Glutamatergic neuron (in vitro differentiated cells): ENCODE measurements around the gene OGFOD1. TPM values are rescaled to one million over a fixed set of nuclear protein-coding genes. Genes with fewer than 3 reads are reported as not detected.

ENCODE experiments used
- DNase-seq: peaks from one replicate; pipeline ENCODE4 v3.0.0; 2022
- H3K27ac Mint-ChIP-seq: one replicate; pipeline ENCODE4 v1.8.0; 2020; ENCODE audit warnings: mild to moderate bottlenecking, mixed read lengths, inconsistent platforms; ENCODE audit not compliant: unreplicated experiment
- H3K27me3 Mint-ChIP-seq: one replicate; pipeline ENCODE4 v1.8.0; 2020; ENCODE audit warnings: mild to moderate bottlenecking, moderate library complexity, mixed read lengths, inconsistent platforms; ENCODE audit not compliant: unreplicated experiment
- H3K36me3 Mint-ChIP-seq: one replicate; pipeline ENCODE4 v1.8.0; 2020; ENCODE audit warnings: mild to moderate bottlenecking, mixed read lengths, inconsistent platforms; ENCODE audit not compliant: unreplicated experiment
- H3K4me1 Mint-ChIP-seq: one replicate; pipeline ENCODE4 v1.8.0; 2020; ENCODE audit warnings: mild to moderate bottlenecking, low read depth, mixed read lengths, inconsistent platforms; ENCODE audit not compliant: unreplicated experiment
- H3K4me3 Mint-ChIP-seq: one replicate; pipeline ENCODE4 v1.8.0; 2020; ENCODE audit warnings: mild to moderate bottlenecking, mixed read lengths, inconsistent platforms; ENCODE audit not compliant: unreplicated experiment
- H3K9me3 Mint-ChIP-seq: one replicate; pipeline ENCODE4 v1.8.0; 2020; ENCODE audit warnings: mild to moderate bottlenecking, moderate library complexity, mixed read lengths, inconsistent platforms; ENCODE audit not compliant: unreplicated experiment
- CTCF ChIP-seq: fragments of 200-600 bp; sonication (generic); IDR thresholded peaks from one replicate; pipeline ENCODE4 v1.5.0; 2021; ENCODE audit not compliant: partially characterized antibody, unreplicated experiment
- total RNA-seq: library from RNA; stranded (reverse); fragmentation: NEBNext Ultra II Directional; extraction: Animal tissue kit (Norgen Biotek cat#: 25700); gene quantifications from one replicate; pipeline ENCODE4 v1.2.1, GENCODE V29; 2021; ENCODE audit not compliant: unreplicated experiment

The OGFOD1 gene
- total RNA-seq, 1 donor from 2014 or later: 45.6 TPM

GRCh38 chr16:56477096-56477878 is 25.9 kb downstream of the OGFOD1 start:
- H3K4me1 Mint-ChIP-seq: peaks cover 2% of the 10 kb centered on the region
- peaks cover 3% of the 10 kb centered on the region for H3K27me3 Mint-ChIP-seq
- no peaks in the 10 kb centered on the region for H3K9me3 Mint-ChIP-seq
- H3K27ac Mint-ChIP-seq: no peak overlapping the region
- DNase-seq: no peak
- no peaks in the 10 kb centered on the region for H3K36me3 Mint-ChIP-seq
- no peak overlapping the region for H3K4me3 Mint-ChIP-seq
- TF ChIP-seq CTCF: no peak

GRCh38 chr16:56478281-56479049 is 27.1 kb downstream of the OGFOD1 start:
- Mint-ChIP-seq H3K27me3 (peaks cover 3% of the 10 kb centered on the region), H3K36me3 (no peaks in the 10 kb centered on the region), H3K4me3 (no peak overlapping the region), H3K4me1 (peaks cover 2% of the 10 kb centered on the region), H3K27ac (no peak overlapping the region), H3K9me3 (no peaks in the 10 kb centered on the region)
- DNase-seq: no peak
- no peak for TF ChIP-seq CTCF

- no peaks in the 10 kb centered on the region for H3K36me3 Mint-ChIP-seq
- no peak for DNase-seq
- H3K4me1 Mint-ChIP-seq: peaks cover 2% of the 10 kb centered on the region
- no peaks in the 10 kb centered on the region for H3K9me3 Mint-ChIP-seq
- H3K27ac Mint-ChIP-seq: no peak overlapping the region
- TF ChIP-seq CTCF: no peak
- H3K4me3 Mint-ChIP-seq: no peak overlapping the region
- peaks cover 3% of the 10 kb centered on the region for H3K27me3 Mint-ChIP-seq
Measured at GRCh38 chr16:56479469-56479868, 28.1 kb downstream of the OGFOD1 start.

- H3K4me1 Mint-ChIP-seq: peaks cover 2% of the 10 kb centered on the region
- no peak overlapping the region for H3K27ac Mint-ChIP-seq
- H3K9me3 Mint-ChIP-seq: no peaks in the 10 kb centered on the region
- H3K4me3 Mint-ChIP-seq: no peak overlapping the region
- H3K36me3 Mint-ChIP-seq: no peaks in the 10 kb centered on the region
- peaks cover 3% of the 10 kb centered on the region for H3K27me3 Mint-ChIP-seq
- no peak for DNase-seq
- no peak for TF ChIP-seq CTCF
Measured at GRCh38 chr16:56480776-56481467, 29.6 kb downstream of the OGFOD1 start.
